ENCODE results near the gene IL24.

Gene IL24

GRCh38 chr1:206939841-206940587 lies 42.8 kb downstream of the IL24 start:
- Mint-ChIP-seq H3K4me1 (ENCODE audit: low read depth) (peaks cover 3% of the 10 kb centered on the region), H3K4me3 (no peak overlapping the region), H3K9me3 (no peaks in the 10 kb centered on the region), H3K36me3 (ENCODE audit: low read depth) (no peaks in the 10 kb centered on the region), H3K27ac (peak overlapping the region; percentile 33), H3K27me3 (peaks cover 6% of the 10 kb centered on the region)

DNA sequence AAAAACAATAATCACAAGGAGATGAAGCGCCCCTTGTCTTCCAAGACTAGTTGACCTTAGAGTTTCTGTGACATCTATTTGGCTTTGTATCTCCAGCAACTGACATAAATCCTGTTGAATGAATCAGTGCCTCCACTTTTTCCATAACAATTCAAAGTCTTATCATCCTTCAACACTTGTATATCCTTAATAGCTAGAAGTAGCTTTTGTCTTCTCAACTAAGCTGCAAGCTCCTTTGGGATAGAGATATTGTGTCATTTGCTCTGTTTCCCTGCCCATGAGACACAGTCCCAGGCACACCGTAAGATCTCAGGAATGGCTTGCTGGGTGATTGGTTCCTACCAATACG lies 43.3 kb downstream of the IL24 start:
- no peaks in the 10 kb centered on the region for H3K9me3 Mint-ChIP-seq
- H3K4me1 Mint-ChIP-seq (ENCODE audit: low read depth) = peaks cover 3% of the 10 kb centered on the region
- no peaks in the 10 kb centered on the region for H3K36me3 Mint-ChIP-seq (ENCODE audit: low read depth)
- peaks cover 7% of the 10 kb centered on the region for H3K27me3 Mint-ChIP-seq
- no peak overlapping the region for H3K4me3 Mint-ChIP-seq
- H3K27ac Mint-ChIP-seq = no peak overlapping the region

DNA sequence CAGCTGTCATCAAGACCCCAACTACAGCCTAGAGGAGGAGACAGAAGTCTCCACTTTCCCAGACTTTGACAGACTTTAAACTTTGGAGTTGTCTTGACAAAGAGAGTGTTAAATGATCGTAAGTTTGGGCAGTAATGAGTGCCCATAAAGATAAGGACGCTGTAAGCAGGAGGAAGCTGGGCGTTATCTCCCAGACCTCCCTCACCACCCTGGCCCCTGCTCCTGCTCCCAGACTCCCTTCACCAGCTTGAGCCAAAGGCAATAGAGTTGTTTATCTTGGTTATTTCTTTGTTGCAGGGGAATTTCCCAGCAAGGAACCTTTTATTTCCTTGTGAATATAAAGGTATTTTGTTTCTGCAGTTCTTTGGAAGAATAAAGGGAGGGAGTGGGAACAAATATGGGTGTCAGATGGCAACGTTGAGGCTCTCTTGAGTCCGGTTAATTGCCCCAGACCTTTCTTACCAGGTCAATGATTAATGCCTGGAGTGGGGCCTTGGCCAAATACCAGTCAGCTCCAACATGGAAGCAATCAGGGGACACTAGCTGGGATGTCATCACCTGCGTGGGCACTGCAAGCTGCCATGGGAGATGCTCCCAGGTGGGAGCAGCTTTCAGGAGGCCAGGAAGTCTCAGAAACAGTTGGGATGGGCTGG lies 44.6 kb downstream of the IL24 start:
- Mint-ChIP-seq H3K9me3 (no peaks in the 10 kb centered on the region), H3K27ac (no peak overlapping the region)

GRCh38 chr1:206944703-206945102 lies 47.5 kb downstream of the IL24 start:
- Mint-ChIP-seq H3K27ac (no peak overlapping the region), H3K27me3 (peaks cover 7% of the 10 kb centered on the region), H3K9me3 (no peaks in the 10 kb centered on the region), H3K4me1 (ENCODE audit: low read depth) (peaks cover 3% of the 10 kb centered on the region), H3K36me3 (ENCODE audit: low read depth) (no peaks in the 10 kb centered on the region), H3K4me3 (no peak overlapping the region)

More for the DNA sequence above, 44.6 kb downstream of the IL24 start:
- peaks cover 3% of the 10 kb centered on the region for H3K4me1 Mint-ChIP-seq (ENCODE audit: low read depth)
- no peak overlapping the region for H3K4me3 Mint-ChIP-seq
- H3K27me3 Mint-ChIP-seq = peaks cover 7% of the 10 kb centered on the region
- H3K36me3 Mint-ChIP-seq (ENCODE audit: low read depth) = no peaks in the 10 kb centered on the region

GRCh38 chr1:206945779-206946178 lies 48.5 kb downstream of the IL24 start:
- H3K27ac Mint-ChIP-seq = no peak overlapping the region

DNA sequence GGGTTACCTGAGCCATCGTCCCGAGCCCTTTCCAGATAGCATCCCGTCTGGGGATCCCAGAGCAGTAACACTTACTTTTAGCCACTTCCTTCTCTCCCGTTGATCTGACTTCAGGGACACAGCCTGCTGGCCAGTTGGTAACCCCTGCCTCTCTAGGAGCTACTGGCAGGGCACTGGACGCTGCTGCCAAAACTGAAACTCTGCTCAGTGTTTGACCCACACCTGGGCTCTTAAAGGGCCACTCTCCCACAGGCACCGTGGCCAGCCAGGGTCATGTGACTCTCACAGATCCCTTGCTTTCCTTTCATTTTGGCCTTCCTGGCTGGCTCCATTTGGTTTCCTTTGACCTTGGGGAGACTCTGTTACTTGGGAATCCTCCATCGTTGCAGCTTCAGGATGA lies 49.0 kb downstream of the IL24 start, which contains the start of gene PIGR:
Gene PIGR (minus strand): TSS at position 206 of the 400 bp plus-strand sequence. CDS start 5,935 bp downstream, outside the sequence.
- Mint-ChIP-seq H3K4me3 (no peak within 1 kb of the TSS), H3K9me3 (no peaks in the 10 kb centered on the region), H3K36me3 (ENCODE audit: low read depth) (no peaks in the 10 kb centered on the region), H3K27me3 (peaks cover 7% of the 10 kb centered on the region), H3K4me1 (ENCODE audit: low read depth) (peaks cover 3% of the 10 kb centered on the region), H3K27ac (peak within 1 kb of the TSS; percentile 29)

More at GRCh38 chr1:206945779-206946178, 48.5 kb downstream of the IL24 start:
- Mint-ChIP-seq H3K27me3 (peaks cover 7% of the 10 kb centered on the region), H3K36me3 (ENCODE audit: low read depth) (no peaks in the 10 kb centered on the region), H3K9me3 (no peaks in the 10 kb centered on the region), H3K4me1 (ENCODE audit: low read depth) (peaks cover 3% of the 10 kb centered on the region), H3K4me3 (no peak overlapping the region)

DNA sequence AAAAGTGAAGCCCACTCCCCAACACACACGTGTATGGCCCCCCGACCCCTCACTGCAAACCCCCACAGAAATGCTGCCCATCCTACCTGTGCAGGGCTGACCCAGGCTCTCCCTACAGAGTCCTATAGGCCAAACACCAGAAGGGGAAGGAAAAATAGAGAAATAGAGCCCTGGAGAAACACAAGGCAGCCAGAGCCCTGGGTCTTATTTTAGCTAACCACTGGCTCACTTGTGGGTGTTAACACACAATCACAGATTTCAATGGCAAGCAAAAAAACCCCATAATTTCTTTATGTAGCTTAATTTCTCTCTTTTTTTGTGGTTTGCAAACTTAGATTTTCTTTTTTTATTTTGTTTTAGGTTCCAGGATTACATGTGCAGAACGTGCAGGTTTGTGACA lies 50.0 kb downstream of the IL24 start:
- Mint-ChIP-seq H3K4me1 (ENCODE audit: low read depth) (peaks cover 3% of the 10 kb centered on the region), H3K27ac (no peak overlapping the region), H3K4me3 (no peak overlapping the region), H3K9me3 (no peaks in the 10 kb centered on the region), H3K36me3 (ENCODE audit: low read depth) (no peaks in the 10 kb centered on the region), H3K27me3 (peaks cover 7% of the 10 kb centered on the region)

GRCh38 chr1:206949208-206949607 lies 52.0 kb downstream of the IL24 start:
- H3K4me1 Mint-ChIP-seq (ENCODE audit: low read depth) = peaks cover 3% of the 10 kb centered on the region
- H3K9me3 Mint-ChIP-seq = no peaks in the 10 kb centered on the region
- no peaks in the 10 kb centered on the region for H3K36me3 Mint-ChIP-seq (ENCODE audit: low read depth)
- no peak overlapping the region for H3K27ac Mint-ChIP-seq
- no peak overlapping the region for H3K4me3 Mint-ChIP-seq
- H3K27me3 Mint-ChIP-seq = peaks cover 7% of the 10 kb centered on the region

DNA sequence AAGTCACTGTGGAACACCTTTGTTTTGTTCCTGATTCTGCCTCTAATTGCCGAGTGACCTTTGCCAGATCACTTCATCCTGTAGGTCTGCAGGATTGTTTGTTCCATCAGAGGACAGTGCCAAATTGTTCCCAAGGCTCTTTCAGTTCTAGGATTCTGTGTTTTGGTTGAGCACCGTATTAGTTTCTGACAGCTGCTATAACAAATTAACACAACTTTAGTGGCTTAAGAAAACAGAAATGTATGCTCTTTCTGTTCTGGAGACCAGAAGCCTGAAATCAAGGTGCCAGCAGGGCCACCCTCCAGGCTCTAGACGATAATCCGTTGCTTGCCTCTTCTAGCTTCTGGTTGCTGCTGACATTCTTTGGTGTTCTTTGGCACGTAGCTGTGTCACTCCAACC lies 52.4 kb downstream of the IL24 start:
- Mint-ChIP-seq H3K4me1 (ENCODE audit: low read depth) (peaks cover 5% of the 10 kb centered on the region), H3K4me3 (no peak overlapping the region), H3K27ac (no peak overlapping the region), H3K36me3 (ENCODE audit: low read depth) (no peaks in the 10 kb centered on the region), H3K27me3 (peaks cover 4% of the 10 kb centered on the region), H3K9me3 (no peaks in the 10 kb centered on the region)

- Mint-ChIP-seq H3K4me1 (ENCODE audit: low read depth) (peaks cover 18% of the 10 kb centered on the region), H3K9me3 (no peaks in the 10 kb centered on the region), H3K36me3 (ENCODE audit: low read depth) (no peaks in the 10 kb centered on the region), H3K27ac (no peak overlapping the region), H3K27me3 (no peaks in the 10 kb centered on the region), H3K4me3 (no peak overlapping the region)
These were observed 54.3 kb downstream of the IL24 start for GRCh38 chr1:206951318-206952100.

GRCh38 chr1:206952171-206952570 lies 54.9 kb downstream of the IL24 start:
- H3K27ac Mint-ChIP-seq = no peak overlapping the region
- peaks cover 18% of the 10 kb centered on the region for H3K4me1 Mint-ChIP-seq (ENCODE audit: low read depth)
- no peak overlapping the region for H3K4me3 Mint-ChIP-seq
- no peaks in the 10 kb centered on the region for H3K36me3 Mint-ChIP-seq (ENCODE audit: low read depth)
- H3K9me3 Mint-ChIP-seq = no peaks in the 10 kb centered on the region
- H3K27me3 Mint-ChIP-seq = no peaks in the 10 kb centered on the region

GRCh38 chr1:206953126-206953525 lies 55.9 kb downstream of the IL24 start:
- Mint-ChIP-seq H3K36me3 (ENCODE audit: low read depth) (no peaks in the 10 kb centered on the region), H3K27me3 (no peaks in the 10 kb centered on the region), H3K9me3 (no peaks in the 10 kb centered on the region), H3K4me3 (no peak overlapping the region), H3K4me1 (ENCODE audit: low read depth) (peaks cover 18% of the 10 kb centered on the region), H3K27ac (no peak overlapping the region)

DNA sequence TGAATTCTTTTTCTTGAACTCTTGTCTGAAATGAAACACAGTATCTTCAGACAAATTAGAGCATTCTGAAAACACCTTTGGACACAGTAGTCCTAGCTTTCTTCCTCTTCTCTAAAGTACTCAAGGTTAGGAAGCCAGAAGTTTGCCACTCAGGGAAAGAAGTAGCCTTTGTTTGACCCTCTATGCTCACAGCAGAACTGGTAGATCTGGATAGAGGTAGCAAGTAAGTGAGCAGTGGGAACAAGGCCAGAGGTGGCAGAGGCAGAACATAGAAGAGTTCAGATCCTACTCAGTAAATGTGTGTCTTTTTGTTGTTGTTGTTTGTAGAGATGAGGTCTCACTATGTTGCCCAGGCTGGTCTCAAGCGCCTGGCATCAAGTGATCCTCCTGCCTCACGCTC lies 56.4 kb downstream of the IL24 start:
- Mint-ChIP-seq H3K27me3 (no peaks in the 10 kb centered on the region), H3K4me3 (no peak overlapping the region), H3K4me1 (ENCODE audit: low read depth) (peaks cover 18% of the 10 kb centered on the region), H3K27ac (no peak overlapping the region), H3K9me3 (no peaks in the 10 kb centered on the region), H3K36me3 (ENCODE audit: low read depth) (no peaks in the 10 kb centered on the region)
